Mesendoderm (in vitro differentiated cells): ENCODE measurements around the gene LSG1.

Experiments
- DNase-seq: peaks from one replicate; pipeline ENCODE4 v3.0.0; 2013
- H2AK5ac ChIP-seq: 2 replicates; pipeline ENCODE4 v1.6.1; 2013; ENCODE audit warnings: low read length, inconsistent platforms
- H2BK120ac ChIP-seq: 2 replicates; pipeline ENCODE4 v1.6.1; 2013; ENCODE audit warnings: low read depth, mild to moderate bottlenecking, low read length, moderate library complexity, mixed read lengths
- H2BK15ac ChIP-seq: replicated peaks from 2 replicates; pipeline ENCODE4 v1.6.1; 2013; ENCODE audit warnings: low read depth, mild to moderate bottlenecking, moderate library complexity
- H2BK5ac ChIP-seq: 2 replicates; pipeline ENCODE4 v1.6.1; 2013; ENCODE audit warnings: low read length, inconsistent platforms
- H3K18ac ChIP-seq: 2 replicates; pipeline ENCODE4 v1.6.1; 2013; ENCODE audit warnings: mild to moderate bottlenecking, low read length, mixed read lengths
- H3K23ac ChIP-seq: one replicate; pipeline ENCODE4 v1.6.1; 2013; ENCODE audit warnings: low read length
- H3K27ac ChIP-seq: 2 replicates; pipeline ENCODE4 v1.5.1; 2013; ENCODE audit warnings: low read depth, mild to moderate bottlenecking, inconsistent platforms, low read length, moderate library complexity
- H3K27me3 ChIP-seq: 2 replicates; pipeline ENCODE4 v1.6.1; 2013; ENCODE audit warnings: low read length, control low read depth, mild to moderate bottlenecking, inconsistent platforms; ENCODE audit not compliant: insufficient read depth, poor library complexity
- H3K36me3 ChIP-seq: 2 replicates; pipeline ENCODE4 v1.6.1; 2013; ENCODE audit warnings: low read length, inconsistent platforms; ENCODE audit not compliant: control insufficient read depth, insufficient read depth
- H3K4ac ChIP-seq: one replicate; pipeline ENCODE4 v1.6.1; 2013; ENCODE audit warnings: low read depth, mild to moderate bottlenecking, low read length, moderate library complexity
- H3K4me1 ChIP-seq: 2 replicates; pipeline ENCODE4 v1.6.1; 2013; ENCODE audit warnings: low read depth, low read length, inconsistent platforms; ENCODE audit not compliant: control insufficient read depth
- H3K4me2 ChIP-seq: 2 replicates; pipeline ENCODE4 v1.6.1; 2013; ENCODE audit warnings: low read length
- H3K4me3 ChIP-seq: 2 replicates; pipeline ENCODE4 v1.5.1; 2013; ENCODE audit warnings: mild to moderate bottlenecking, low read length
- H3K56ac ChIP-seq: one replicate; pipeline ENCODE4 v1.6.1; 2013; ENCODE audit warnings: low read length
- H3K79me1 ChIP-seq: 2 replicates; pipeline ENCODE4 v1.6.1; 2013; ENCODE audit warnings: low read length, inconsistent platforms
- H3K79me2 ChIP-seq: 2 replicates; pipeline ENCODE4 v1.6.1; 2013; ENCODE audit warnings: mild to moderate bottlenecking, low read length; ENCODE audit not compliant: control insufficient read depth, insufficient read depth
- H3K9ac ChIP-seq: 2 replicates; pipeline ENCODE4 v1.6.1; 2013; ENCODE audit warnings: low read length, inconsistent platforms
- H4K5ac ChIP-seq: one replicate; pipeline ENCODE4 v1.6.1; 2013; ENCODE audit warnings: low read length
- H4K8ac ChIP-seq: one replicate; pipeline ENCODE4 v1.6.1; 2013; ENCODE audit warnings: low read depth, mild to moderate bottlenecking, control low read depth, low read length, moderate library complexity
- WGBS: extraction: QIAGEN DNeasy Blood & Tissue Kit; methylation state at CpG from one replicate; pipeline ENCODE4 v1.1.7; 2013; ENCODE audit warnings: low lambda C conversion rate, missing lambda C conversion rate; ENCODE audit not compliant: insufficient coverage; ENCODE audit errors: extremely low coverage; 5-methylcytosine and 5-hydroxymethylcytosine counted together

LSG1 gene

DNA sequence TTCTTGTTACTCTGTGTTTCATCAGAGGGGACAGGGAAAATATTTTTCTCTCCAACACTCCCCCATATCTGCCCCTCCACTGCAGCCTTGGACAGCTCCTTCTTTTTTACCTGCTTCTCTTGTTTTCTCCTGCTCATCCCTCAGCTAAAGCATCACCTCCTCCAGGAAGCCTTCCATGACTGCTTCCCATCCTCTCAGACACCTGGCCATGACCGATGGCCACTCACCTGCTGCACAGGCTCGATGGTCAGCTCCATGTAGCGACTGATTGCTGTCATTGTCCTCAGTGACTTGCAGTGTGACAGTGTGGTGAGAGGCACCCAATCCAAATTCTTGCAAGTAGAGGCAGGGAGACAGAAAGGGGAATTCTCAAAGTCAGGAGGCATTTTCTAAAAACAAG lies 61.3 kb downstream of the LSG1 start:
- Histone ChIP-seq H4K8ac (no peak overlapping the region), H3K4ac (no peak overlapping the region), H2AK5ac (no peak overlapping the region), H3K23ac (no peak overlapping the region), H3K56ac (no peak overlapping the region), H3K4me2 (no peak overlapping the region), H3K4me3 (no peak overlapping the region), H3K4me1 (no peaks in the 10 kb centered on the region), H3K18ac (no peak overlapping the region), H2BK5ac (no peak overlapping the region), H3K36me3 (no peaks in the 10 kb centered on the region), H2BK15ac (no peak overlapping the region), H3K79me1 (no peaks in the 10 kb centered on the region), H2BK120ac (no peak overlapping the region), H3K9ac (no peak overlapping the region), H4K5ac (no peak overlapping the region), H3K27me3 (no peaks in the 10 kb centered on the region), H3K79me2 (no peaks in the 10 kb centered on the region), H3K27ac (no peak overlapping the region)
- no CpG with 5 or more reads among the region's 3 CpGs for WGBS
- DNase-seq, result no peak

DNA sequence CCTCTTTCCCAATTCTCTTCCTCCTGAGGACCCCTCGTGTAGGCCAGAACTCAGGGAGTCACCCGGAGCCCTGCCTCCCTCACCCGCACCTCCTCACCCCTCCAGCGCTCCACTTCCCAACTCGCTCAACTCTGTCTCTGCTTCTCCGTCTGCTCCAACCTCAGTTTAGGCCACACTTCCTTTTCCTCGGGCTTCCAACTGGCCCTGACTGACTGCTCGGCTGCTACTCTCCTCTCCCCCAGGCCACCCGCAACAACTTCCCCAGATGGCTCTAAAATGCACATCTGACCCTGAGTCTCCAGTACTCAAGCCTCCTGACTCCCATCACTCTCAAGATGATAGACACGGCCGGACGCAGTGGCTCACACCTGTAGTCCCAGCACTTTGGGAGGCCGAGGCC lies 62.4 kb downstream of the LSG1 start:
- H3K27ac ChIP-seq, result no peak overlapping the region
- WGBS, result no CpG with 5 or more reads among the region's 13 CpGs
- H3K79me1 ChIP-seq, result no peaks in the 10 kb centered on the region

DNA sequence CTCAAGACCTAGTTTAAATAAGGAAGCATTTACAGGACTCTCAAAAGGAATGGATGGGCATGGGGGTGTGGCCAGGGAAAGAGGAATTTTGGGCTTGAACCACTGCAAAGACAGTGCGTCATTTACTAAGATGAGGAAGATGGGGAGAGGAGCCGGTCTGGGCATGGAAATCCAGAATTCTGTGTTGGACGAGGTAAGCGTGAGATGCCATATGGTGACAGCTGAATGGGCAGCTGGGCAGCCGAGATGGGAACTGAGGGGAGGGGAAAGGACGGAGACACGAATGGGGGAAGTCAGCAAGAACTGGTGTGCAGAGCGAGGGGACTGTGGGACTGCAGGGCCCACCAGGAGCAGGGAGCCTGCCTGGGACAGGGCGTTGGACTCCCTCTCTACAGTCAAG lies 63.0 kb downstream of the LSG1 start:
- Histone ChIP-seq H3K79me1 (no peaks in the 10 kb centered on the region), H3K79me2 (no peaks in the 10 kb centered on the region), H3K4me3 (no peak overlapping the region), H3K4me2 (no peak overlapping the region), H3K18ac (no peak overlapping the region), H4K5ac (no peak overlapping the region), H2BK5ac (no peak overlapping the region), H3K27ac (no peak overlapping the region), H2BK15ac (no peak overlapping the region), H2AK5ac (no peak overlapping the region), H3K4ac (no peak overlapping the region), H3K23ac (no peak overlapping the region), H4K8ac (no peak overlapping the region), H3K4me1 (no peaks in the 10 kb centered on the region), H2BK120ac (no peak overlapping the region), H3K36me3 (no peaks in the 10 kb centered on the region), H3K27me3 (no peaks in the 10 kb centered on the region), H3K56ac (no peak overlapping the region), H3K9ac (no peak overlapping the region)
- DNase-seq, result no peak
- no CpG with 5 or more reads among the region's 9 CpGs for WGBS

More for the DNA sequence above, 62.4 kb downstream of the LSG1 start:
- Histone ChIP-seq H2BK120ac (no peak overlapping the region), H3K27me3 (no peaks in the 10 kb centered on the region), H3K4me2 (no peak overlapping the region), H3K56ac (no peak overlapping the region), H3K23ac (no peak overlapping the region), H3K4me1 (no peaks in the 10 kb centered on the region), H3K4ac (no peak overlapping the region), H3K18ac (no peak overlapping the region), H4K8ac (no peak overlapping the region), H3K36me3 (no peaks in the 10 kb centered on the region), H2BK5ac (no peak overlapping the region), H2BK15ac (no peak overlapping the region), H3K79me2 (no peaks in the 10 kb centered on the region), H4K5ac (no peak overlapping the region), H3K9ac (no peak overlapping the region), H2AK5ac (no peak overlapping the region), H3K4me3 (no peak overlapping the region)
- DNase-seq, result no peak

DNA sequence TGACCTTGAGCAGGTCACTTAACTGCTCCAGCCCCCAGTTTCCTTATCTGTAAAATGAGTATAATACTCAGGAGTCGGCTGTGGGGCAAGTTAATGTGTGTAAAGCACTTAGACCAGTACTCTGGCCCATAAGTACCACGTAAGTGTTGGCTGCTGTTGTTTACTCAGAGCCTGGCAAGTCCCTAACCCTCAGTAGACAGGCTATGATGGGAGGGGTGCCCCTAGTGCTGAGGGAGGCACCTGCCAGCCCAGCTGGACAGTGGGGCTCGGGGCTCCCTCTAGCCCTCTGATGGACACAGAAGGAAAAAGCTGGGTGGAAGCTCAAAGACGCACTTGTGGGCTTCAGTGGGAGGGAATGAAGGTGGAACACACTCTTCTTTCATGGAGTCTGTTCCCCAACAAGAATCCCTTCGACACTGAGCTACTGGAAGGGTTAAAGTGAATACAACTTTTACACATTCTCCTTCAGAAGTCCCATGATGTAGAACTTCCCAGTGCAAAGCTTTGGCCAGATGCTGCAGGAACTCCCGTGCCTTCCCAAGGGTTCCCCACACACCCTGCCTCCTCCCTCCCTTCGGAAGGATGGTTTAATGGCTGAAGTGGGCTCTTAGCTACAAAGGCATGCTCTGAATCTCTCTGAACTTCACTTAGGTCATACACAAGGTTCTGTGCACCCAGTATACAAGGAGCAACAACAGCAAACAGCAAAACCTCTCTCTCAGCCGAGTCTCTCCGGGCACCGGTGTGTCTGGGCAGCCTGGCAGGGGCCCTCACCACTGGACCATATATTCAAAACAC lies 64.2 kb downstream of the LSG1 start:
- DNase-seq, result no peak
- no peak overlapping the region for H4K8ac ChIP-seq
- no peaks in the 10 kb centered on the region for H3K79me2 ChIP-seq
- no peaks in the 10 kb centered on the region for H3K4me1 ChIP-seq
- H4K5ac ChIP-seq, result no peak overlapping the region
- no peak overlapping the region for H3K18ac ChIP-seq
- no peak overlapping the region for H3K9ac ChIP-seq
- no peak overlapping the region for H3K27ac ChIP-seq
- H2AK5ac ChIP-seq, result no peak overlapping the region
- no peak overlapping the region for H3K23ac ChIP-seq
- H2BK5ac ChIP-seq, result no peak overlapping the region
- no peak overlapping the region for H3K56ac ChIP-seq
- no peaks in the 10 kb centered on the region for H3K36me3 ChIP-seq
- H3K4ac ChIP-seq, result no peak overlapping the region
- H3K79me1 ChIP-seq, result no peaks in the 10 kb centered on the region
- no peak overlapping the region for H2BK120ac ChIP-seq
- WGBS, result no CpG with 5 or more reads among the region's 10 CpGs
- no peak overlapping the region for H2BK15ac ChIP-seq
- no peaks in the 10 kb centered on the region for H3K27me3 ChIP-seq
- H3K4me2 ChIP-seq, result no peak overlapping the region
- H3K4me3 ChIP-seq, result no peak overlapping the region

DNA sequence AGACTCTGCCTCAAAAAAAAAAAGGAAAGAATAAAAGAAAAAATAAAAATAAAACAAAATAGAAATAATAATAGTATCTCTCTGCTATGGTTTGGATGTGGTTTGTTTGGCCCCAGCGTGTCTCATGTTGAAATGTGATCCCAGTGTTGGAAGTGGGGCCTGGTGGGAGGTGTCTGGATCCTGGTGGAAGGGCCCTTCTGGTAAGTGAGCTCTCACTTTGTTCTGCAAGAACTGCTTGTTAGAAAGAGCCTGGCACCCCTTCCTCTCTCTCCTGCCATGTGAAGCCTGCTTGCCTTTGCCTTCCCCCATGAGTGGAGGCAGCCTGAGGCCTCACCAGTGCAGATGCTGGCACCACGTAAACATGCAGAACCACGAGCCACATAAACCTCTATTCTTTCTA lies 65.0 kb downstream of the LSG1 start:
- Histone ChIP-seq H3K23ac (no peak overlapping the region), H2BK5ac (no peak overlapping the region), H3K79me1 (no peaks in the 10 kb centered on the region), H3K27ac (no peak overlapping the region), H3K4me2 (no peak overlapping the region), H4K8ac (no peak overlapping the region), H3K18ac (no peak overlapping the region), H2BK120ac (no peak overlapping the region), H3K9ac (no peak overlapping the region), H3K79me2 (no peaks in the 10 kb centered on the region), H2AK5ac (no peak overlapping the region), H3K4ac (no peak overlapping the region), H3K4me3 (no peak overlapping the region), H3K4me1 (no peaks in the 10 kb centered on the region), H3K56ac (no peak overlapping the region), H2BK15ac (no peak overlapping the region), H4K5ac (no peak overlapping the region), H3K36me3 (no peaks in the 10 kb centered on the region), H3K27me3 (no peaks in the 10 kb centered on the region)
- WGBS, result no CpG with 5 or more reads among the region's 3 CpGs
- DNase-seq, result no peak

DNA sequence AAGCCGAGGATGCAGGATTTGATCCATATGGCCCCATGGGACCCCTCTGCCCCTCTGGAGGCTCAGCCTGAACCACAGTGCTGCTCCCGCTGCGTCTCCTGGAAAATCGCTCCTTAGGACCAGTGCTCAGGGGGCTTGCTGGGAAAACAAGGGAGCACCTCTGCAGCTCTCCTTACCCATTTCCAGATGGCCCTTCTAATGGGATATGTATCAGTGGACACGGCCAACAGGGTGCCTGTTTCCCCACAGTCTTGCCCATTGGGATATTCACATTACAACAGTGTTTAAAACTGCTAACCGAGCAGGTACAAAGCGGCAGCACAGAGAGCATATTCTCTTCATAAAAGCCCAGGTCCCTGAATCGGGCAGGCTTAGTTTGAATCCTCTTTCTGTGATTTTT lies 65.8 kb downstream of the LSG1 start:
- Histone ChIP-seq H2BK120ac (no peak overlapping the region), H2BK5ac (no peak overlapping the region), H3K4me2 (no peak overlapping the region), H3K27me3 (no peaks in the 10 kb centered on the region), H4K5ac (no peak overlapping the region), H3K4me3 (no peak overlapping the region), H3K36me3 (no peaks in the 10 kb centered on the region), H4K8ac (no peak overlapping the region), H3K9ac (no peak overlapping the region), H2BK15ac (no peak overlapping the region), H3K23ac (no peak overlapping the region), H3K4ac (no peak overlapping the region), H2AK5ac (no peak overlapping the region), H3K27ac (no peak overlapping the region), H3K4me1 (no peaks in the 10 kb centered on the region), H3K56ac (no peak overlapping the region), H3K79me2 (no peaks in the 10 kb centered on the region), H3K18ac (no peak overlapping the region), H3K79me1 (no peaks in the 10 kb centered on the region)
- DNase-seq, result no peak
- WGBS, result no CpG with 5 or more reads among the region's 8 CpGs
